K562 (cell line): ENCODE results near the gene FAAH. TPM values are rescaled to one million over a fixed set of nuclear protein-coding genes. Genes with fewer than 3 reads are reported as not detected.

Experiments used
- ATAC-seq: fragments of 200-7000 bp; cut with Tn5 transposase; 3 replicates; pipeline ENCODE4 v1.9.1; 2020; ENCODE audit warnings: moderate library complexity
- BruUV-seq: library from RNA; stranded (reverse); fragments of 400-500 nt; replicated peaks from 2 replicates; lab custom pipeline; 2021; lab: Mats Ljungman, UMichigan
- CTCF ChIA-PET: fragments of 300-600 bp; formaldehyde crosslinking; extraction: SDS; loops from one replicate; lab custom pipeline; 2021; ENCODE audit warnings: low intra/inter-chr PET ratio; lab: Yijun Ruan, JAX
- POLR2A ChIA-PET: fragments of 300-600, 350-650 bp; sonication (Branson Sonifier 250); formaldehyde crosslinking; extraction: SDS; loops from one replicate; lab custom pipeline; 2021; ENCODE audit warnings: antibody characterized with exemption, inconsistent platforms; lab: Yijun Ruan, JAX
- DNase-seq, 4 experiments: peaks; one replicate each; pipeline versions ENCODE4 v3.0.0 to v3.0.0-alpha.2; 2011 to 2018; ENCODE audit warnings: low spot score in 3 of 4, mixed read lengths in 3 of 4; ENCODE audit errors: extremely low read depth in 1 of 4
- FAIRE-seq: peaks from 2 replicates; lab custom pipeline; 2011; peaks lifted over from hg19 to GRCh38; lab: Jason Lieb, UNC
- H2AFZ ChIP-seq: 2 replicates; pipeline ENCODE4 v1.6.0; 2011; ENCODE audit warnings: low read depth, low read length, control low read depth, inconsistent platforms
- H3K27ac ChIP-seq: fragments of 200-600 bp; 3 replicates; pipeline ENCODE4 v1.8.0; 2011; ENCODE audit warnings: low read depth, mild to moderate bottlenecking, control low read depth, inconsistent platforms, low read length, moderate library complexity, mixed read lengths; ENCODE audit errors: extremely low read depth
- H3K27me3 ChIP-seq, 2 experiments: fragments of 300-600 bp in 1 of 2; 2 replicates in 1 of 2; 3 replicates in 1 of 2; pipeline versions ENCODE4 v1.6.0 to v1.8.0; 2011; ENCODE audit warnings: inconsistent platforms in 2 of 2, low read length in 2 of 2, mild to moderate bottlenecking in 1 of 2, mixed read lengths in 1 of 2, moderate library complexity in 1 of 2; ENCODE audit not compliant: control insufficient read depth in 2 of 2, insufficient read depth in 2 of 2
- H3K36me3 ChIP-seq: fragments of 300-600 bp; 3 replicates; pipeline ENCODE4 v1.8.0; 2011; ENCODE audit warnings: mild to moderate bottlenecking, low read length, inconsistent platforms; ENCODE audit not compliant: control insufficient read depth, insufficient read depth
- H3K4me1 ChIP-seq, 2 experiments: fragments of 200-600 bp in 1 of 2; replicated peaks in 1 of 2; 2 replicates in 1 of 2; 3 replicates in 1 of 2; pipeline versions ENCODE4 v1.5.1 to v1.8.0; 2011; ENCODE audit warnings: inconsistent platforms in 2 of 2, low read length in 2 of 2, mild to moderate bottlenecking in 1 of 2, mixed read lengths in 1 of 2, moderate library complexity in 1 of 2; ENCODE audit not compliant: control insufficient read depth in 2 of 2, insufficient read depth in 2 of 2
- H3K4me2 ChIP-seq: 2 replicates; pipeline ENCODE4 v1.6.1; 2011; ENCODE audit warnings: low read length, control low read depth, inconsistent platforms, mixed read lengths; ENCODE audit not compliant: insufficient read depth
- H3K4me3 ChIP-seq: fragments of 200-600 bp; sonication (generic), shearing (Covaris generic); 2 replicates; pipeline ENCODE4 v1.5.1; 2016; ENCODE audit warnings: control low read depth, inconsistent platforms
- H3K79me2 ChIP-seq: fragments of 200-600 bp; 3 replicates; pipeline ENCODE4 v1.8.0; 2011; ENCODE audit warnings: low read length, inconsistent platforms; ENCODE audit not compliant: control insufficient read depth, insufficient read depth
- H3K9ac ChIP-seq, 2 experiments: 2 replicates each; pipeline versions ENCODE4 v1.6.0 to v1.6.1; 2011; ENCODE audit warnings: low read depth in 2 of 2, low read length in 2 of 2, control low read depth in 1 of 2, inconsistent platforms in 1 of 2, mild to moderate bottlenecking in 1 of 2, mixed read lengths in 1 of 2; ENCODE audit not compliant: insufficient read depth in 1 of 2
- H3K9me1 ChIP-seq: one replicate; pipeline ENCODE4 v1.6.0; 2011; ENCODE audit warnings: inconsistent platforms, mild to moderate bottlenecking, low read length, moderate library complexity; ENCODE audit not compliant: control insufficient read depth, insufficient read depth
- H3K9me3 ChIP-seq: replicated peaks from 2 replicates; pipeline ENCODE4 v1.5.1; 2011; ENCODE audit warnings: low read depth, low read length, inconsistent platforms; ENCODE audit not compliant: control insufficient read depth, insufficient read depth
- H4K20me1 ChIP-seq: replicated peaks from 2 replicates; pipeline ENCODE4 v1.6.1; 2011; ENCODE audit warnings: low read length, inconsistent platforms, mixed read lengths; ENCODE audit not compliant: control insufficient read depth, insufficient read depth
- CREB3 ChIP-seq: fragments of 450-650 bp; conservative IDR thresholded peaks from 2 replicates; pipeline ENCODE4 v1.6.1; 2016; ENCODE audit warnings: missing genetic modification characterization, low read depth, mild to moderate bottlenecking, missing compliant biosample characterization, moderate library complexity
- WGBS: fragments of 100-300 bp; shearing (Covaris generic); methylation state at CpG from one replicate; pipeline ENCODE4 v1.1.6; 2016; ENCODE audit warnings: low coverage, mixed read lengths; ENCODE audit not compliant: insufficient coverage; ENCODE audit errors: missing lambda C conversion rate; 5-methylcytosine and 5-hydroxymethylcytosine counted together
- in situ Hi-C: fragments of 300-500 bp; cut with MboI; formaldehyde crosslinking; loops from 4 replicates; pipeline ENCODE4 v1.15.0; 2018; ENCODE audit warnings: inconsistent platforms, mixed read lengths
- intact Hi-C: fragments of 100-400 bp; cut with micrococcal nuclease; formaldehyde crosslinking; loops from 2 replicates; pipeline ENCODE4 v1.14.2; 2022
- polyA plus RNA-seq, 8 experiments: library from polyadenylated mRNA; depleted of rRNA in 4 of 8; stranded (reverse) in 5 of 8; unstranded in 3 of 8; fragments of >200 nt; fragmentation: Nextera tagmentation in 2 of 8; fragmentation: Illumina TruSeq in 1 of 8; extraction: Ambion mirVana in 2 of 8; extraction: Trizol in 1 of 8; gene quantifications; 2 replicates each; pipeline versions ENCODE4 v1.2.1 to v1.2.3, GENCODE V29; 2011 to 2014; ENCODE audit warnings: inconsistent platforms in 1 of 8, missing spikeins in 1 of 8
- total RNA-seq, 7 experiments: library from RNA; depleted of rRNA in 6 of 7; stranded (reverse); fragments of >200 nt in 6 of 7; fragmentation: Illumina TruSeq in 2 of 7; extraction: Trizol in 2 of 7; gene quantifications; 2 replicates each; pipeline versions ENCODE4 v1.2.1 to v1.2.3, GENCODE V29; 2011 to 2021; ENCODE audit warnings: low replicate concordance in 1 of 7
- TF ChIP-seq, protein P1 (sequence below): fragments of 250-450 bp; sonication (Bioruptor Pico); IDR thresholded peaks from 2 replicates; pipeline ENCODE4 v1.4.0; 2020; ENCODE audit warnings: mild to moderate bottlenecking, moderate library complexity

Gene FAAH
- total and polyA plus RNA-seq, 9 of the 15 experiments (the other 6 are each of a cell fraction or from before 2014, with no cell fraction given), result 0.06 to 1.1 (median 0.32) TPM

- no peak overlapping the region for H3K27ac ChIP-seq
- no TSS peak for BruUV-seq
- H3K9me1 ChIP-seq, result no peaks in the 10 kb centered on the region
- CTCF ChIA-PET, result no interaction called here
- no peak for ATAC-seq
- in situ Hi-C loops, result no loop called here
- peaks cover 2 to 34% of the 10 kb centered on the region in 2 experiments; a peak in 4 of 5 replicates for H3K27me3 ChIP-seq
- H3K9me3 ChIP-seq, result no peaks in the 10 kb centered on the region
- H4K20me1 ChIP-seq, result no peaks in the 10 kb centered on the region
- H3K4me1 ChIP-seq, result peaks cover 15 to 19% of the 10 kb centered on the region in 2 experiments; a peak in 4 of 5 replicates
- no peak for DNase-seq
- no peak for FAIRE-seq
- H3K79me2 ChIP-seq, result no peaks in the 10 kb centered on the region
- intact Hi-C loops, result no loop called here
- H2AFZ ChIP-seq, result no peak overlapping the region
- TF ChIP-seq CREB3 (tag), result no peak
- TF ChIP-seq, protein P1, sequence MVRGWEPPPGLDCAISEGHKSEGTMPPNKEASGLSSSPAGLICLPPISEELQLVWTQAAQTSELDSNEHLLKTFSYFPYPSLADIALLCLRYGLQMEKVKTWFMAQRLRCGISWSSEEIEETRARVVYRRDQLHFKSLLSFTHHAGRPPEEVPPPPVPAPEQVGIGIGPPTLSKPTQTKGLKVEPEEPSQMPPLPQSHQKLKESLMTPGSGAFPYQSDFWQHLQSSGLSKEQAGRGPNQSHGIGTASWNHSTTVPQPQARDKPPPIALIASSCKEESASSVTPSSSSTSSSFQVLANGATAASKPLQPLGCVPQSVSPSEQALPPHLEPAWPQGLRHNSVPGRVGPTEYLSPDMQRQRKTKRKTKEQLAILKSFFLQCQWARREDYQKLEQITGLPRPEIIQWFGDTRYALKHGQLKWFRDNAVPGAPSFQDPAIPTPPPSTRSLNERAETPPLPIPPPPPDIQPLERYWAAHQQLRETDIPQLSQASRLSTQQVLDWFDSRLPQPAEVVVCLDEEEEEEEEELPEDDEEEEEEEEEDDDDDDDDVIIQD (CRISPR knock-in tag), result no peak
- TF ChIP-seq, all 486 proteins: peak for 0
- H3K36me3 ChIP-seq, result no peaks in the 10 kb centered on the region
- POLR2A ChIA-PET, result interaction anchor here (0.6 to 1.7 kb wide), 4 partner anchors 9 to 63 kb away, joined by 3 to 5 read pairs (median 4); no protein-coding TSS in a partner anchor
- no peak overlapping the region for H3K4me3 ChIP-seq
- WGBS, result 11% methylated on average over 8 of the region's 8 CpGs
- H3K9ac ChIP-seq, result 0 out of 4 replicates have a peak overlapping the region, but pooled peaks of 1 of the 2 experiments have one; percentile 8
- no peak overlapping the region for H3K4me2 ChIP-seq
Measured at GRCh38 chr1:46459315-46459714, 65.2 kb downstream of the FAAH start.
